Kidney glomerular epithelial cell (primary cell): Measurements from ENCODE around the gene RAB5B.
"Not testable (repeated sequence)": the region's sequence is repeated elsewhere in the genome, so short reads cannot be mapped to it uniquely, and the experiment has no call there.

ENCODE experiments used
- DNase-seq: peaks from one replicate; lab custom pipeline; 2025; lab: John Stamatoyannopoulos, UW

Gene RAB5B

GRCh38 chr12:56014205-56014604 is 40.3 kb downstream of the RAB5B start:
- DNase-seq: no peak

DNA sequence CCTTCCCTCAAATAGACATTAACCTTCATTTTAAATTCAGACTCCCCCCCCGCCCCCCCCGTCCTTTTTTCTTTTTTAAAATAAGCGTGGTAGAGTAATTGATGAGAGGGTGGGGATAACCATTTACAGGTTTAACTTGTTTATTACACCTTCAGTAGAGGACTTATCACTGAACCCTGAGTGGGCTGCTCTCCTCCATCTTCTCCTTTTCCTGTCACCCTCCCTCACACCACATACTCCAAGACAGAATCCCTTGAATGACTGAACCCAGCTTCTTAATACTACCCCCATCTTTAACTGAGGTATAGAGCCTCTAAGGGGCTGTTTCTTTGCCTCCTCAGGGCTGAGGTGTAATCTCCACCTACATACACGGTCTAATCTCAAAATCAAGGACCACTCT is 43.3 kb downstream of the RAB5B start:
- no peak for DNase-seq

DNA sequence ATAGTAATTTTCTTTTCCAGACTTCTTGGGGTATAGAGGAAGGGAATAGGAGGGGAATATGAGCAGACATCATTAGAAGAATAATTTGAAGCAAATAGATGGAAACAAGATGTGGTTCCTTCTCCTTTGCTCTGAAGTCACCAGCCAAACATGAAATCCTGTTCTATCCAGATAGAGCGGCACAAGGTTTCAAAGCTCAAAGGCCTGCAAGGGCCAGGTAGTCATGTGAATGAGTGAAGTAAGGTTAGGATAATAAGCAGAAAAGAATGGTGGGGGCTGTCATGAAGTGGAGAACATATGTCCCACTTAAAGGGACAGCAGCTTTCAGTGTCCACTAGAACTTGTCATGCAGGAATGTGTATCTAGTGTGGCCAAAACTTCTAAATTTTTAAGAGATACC is 44.5 kb downstream of the RAB5B start:
- no peak for DNase-seq

GRCh38 chr12:56020423-56021184 is 46.7 kb downstream of the RAB5B start, which contains the start of gene IKZF4:
Gene IKZF4 (plus strand): TSS chr12:56021043. CDS start chr12:56021494, 451 bp downstream.
- no peak for DNase-seq

- DNase-seq: no peak
These were observed 48.1 kb downstream of the RAB5B start for GRCh38 chr12:56021889-56022497.

GRCh38 chr12:56028511-56029165 is 54.8 kb downstream of the RAB5B start:
- no peak for DNase-seq

GRCh38 chr12:56029166-56029519 is 55.3 kb downstream of the RAB5B start:
- no peak for DNase-seq

- peak; percentile 42 for DNase-seq
These were observed 55.9 kb downstream of the RAB5B start for GRCh38 chr12:56029666-56030293.

- DNase-seq: no peak
These were observed 58.1 kb downstream of the RAB5B start for GRCh38 chr12:56031987-56032386.

DNA sequence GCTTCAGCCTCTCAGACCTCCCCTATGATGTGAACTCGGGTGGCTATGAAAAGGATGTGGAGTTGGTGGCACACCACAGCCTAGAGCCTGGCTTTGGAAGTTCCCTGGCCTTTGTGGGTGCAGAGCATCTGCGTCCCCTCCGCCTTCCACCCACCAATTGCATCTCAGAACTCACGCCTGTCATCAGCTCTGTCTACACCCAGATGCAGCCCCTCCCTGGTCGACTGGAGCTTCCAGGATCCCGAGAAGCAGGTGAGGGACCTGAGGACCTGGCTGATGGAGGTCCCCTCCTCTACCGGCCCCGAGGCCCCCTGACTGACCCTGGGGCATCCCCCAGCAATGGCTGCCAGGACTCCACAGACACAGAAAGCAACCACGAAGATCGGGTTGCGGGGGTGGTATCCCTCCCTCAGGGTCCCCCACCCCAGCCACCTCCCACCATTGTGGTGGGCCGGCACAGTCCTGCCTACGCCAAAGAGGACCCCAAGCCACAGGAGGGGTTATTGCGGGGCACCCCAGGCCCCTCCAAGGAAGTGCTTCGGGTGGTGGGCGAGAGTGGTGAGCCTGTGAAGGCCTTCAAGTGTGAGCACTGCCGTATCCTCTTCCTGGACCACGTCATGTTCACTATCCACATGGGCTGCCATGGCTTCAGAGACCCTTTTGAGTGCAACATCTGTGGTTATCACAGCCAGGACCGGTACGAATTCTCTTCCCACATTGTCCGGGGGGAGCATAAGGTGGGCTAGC is 60.9 kb downstream of the RAB5B start:
- no peak for DNase-seq

DNA sequence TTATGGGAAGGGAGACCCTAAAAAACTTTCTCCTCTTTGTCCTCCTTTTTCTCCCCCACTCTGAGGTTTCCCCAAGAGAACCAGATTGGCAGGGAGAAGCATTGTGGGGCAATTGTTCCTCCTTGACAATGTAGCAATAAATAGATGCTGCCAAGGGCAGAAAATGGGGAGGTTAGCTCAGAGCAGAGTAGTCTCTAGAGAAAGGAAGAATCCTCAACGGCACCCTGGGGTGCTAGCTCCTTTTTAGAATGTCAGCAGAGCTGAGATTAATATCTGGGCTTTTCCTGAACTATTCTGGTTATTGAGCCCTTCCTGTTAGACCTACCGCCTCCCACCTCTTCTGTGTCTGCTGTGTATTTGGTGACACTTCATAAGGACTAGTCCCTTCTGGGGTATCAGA is 63.3 kb downstream of the RAB5B start:
- DNase-seq: no peak

- DNase-seq: no peak
These were observed 64.3 kb downstream of the RAB5B start for GRCh38 chr12:56038022-56038655.

GRCh38 chr12:56040151-56040550 is 66.3 kb downstream of the RAB5B start:
- DNase-seq: no peak

DNA sequence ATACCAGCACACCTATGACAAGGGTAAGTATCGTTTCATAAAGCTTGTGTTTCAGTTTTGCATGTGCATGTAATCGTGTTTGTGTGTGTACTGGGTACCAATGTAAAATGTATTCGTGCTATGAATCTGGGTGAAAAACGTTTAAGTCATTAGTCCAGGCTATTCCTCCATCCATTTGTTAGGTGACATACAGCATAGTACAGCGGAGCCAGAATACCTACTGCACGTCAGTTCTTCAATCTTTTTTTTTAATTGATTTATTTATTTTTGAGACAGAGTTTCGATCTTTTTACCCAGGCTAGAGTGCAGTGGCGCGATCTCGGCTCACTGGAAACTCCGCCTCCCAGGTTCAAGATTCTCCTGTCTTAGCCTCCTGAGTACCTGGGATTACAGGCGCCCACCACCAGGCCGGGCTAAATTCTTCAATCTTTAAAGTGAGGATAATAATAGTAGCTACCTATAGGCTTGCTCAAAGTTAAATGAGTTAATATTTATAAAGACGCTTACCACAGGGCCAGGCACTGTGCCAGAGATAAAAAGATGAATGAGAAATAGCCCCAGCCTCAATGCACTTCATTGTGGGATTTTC is 67.2 kb downstream of the RAB5B start:
- no peak for DNase-seq

DNA sequence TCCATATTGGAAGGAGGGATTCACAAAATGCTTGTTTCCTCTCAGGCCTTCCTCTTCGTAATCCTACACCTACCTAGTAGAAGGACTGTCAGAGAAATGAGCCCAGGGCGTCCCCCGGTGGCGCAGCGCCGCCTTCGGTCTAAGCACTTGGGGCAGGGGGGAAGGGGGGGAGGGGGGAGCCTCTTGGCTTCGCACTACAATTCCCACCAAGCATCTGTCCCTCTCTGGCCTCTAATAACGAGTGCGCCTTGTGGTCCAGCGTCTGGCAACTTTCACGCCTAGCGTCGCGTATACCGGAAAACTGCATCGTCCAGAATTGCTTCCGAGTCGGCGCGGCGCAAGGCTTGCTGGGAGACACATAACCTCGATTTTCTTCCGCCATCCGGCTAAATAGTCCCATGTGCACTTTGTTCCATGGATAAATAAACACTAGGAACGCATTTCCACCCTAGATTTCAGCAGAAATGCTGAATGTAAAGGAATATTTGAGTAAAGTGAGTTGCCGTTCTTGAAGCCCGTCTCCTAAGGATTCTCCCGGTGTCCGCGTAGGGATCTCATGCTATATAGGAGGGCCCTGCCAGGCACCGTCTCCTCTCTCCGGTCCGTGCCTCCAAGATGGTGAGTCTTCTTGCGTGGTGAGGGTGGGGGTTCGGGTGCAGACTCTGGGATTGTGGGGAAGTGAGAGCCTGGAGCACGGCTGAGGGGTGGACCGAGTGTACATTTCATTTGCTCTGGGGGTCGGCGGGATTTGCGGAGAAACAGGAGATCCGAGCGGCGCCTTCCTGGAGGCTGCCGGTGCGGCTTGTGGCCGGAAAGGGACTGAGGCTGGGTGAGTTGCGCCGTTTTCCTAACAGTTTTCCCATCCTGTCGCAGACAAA is 67.9 kb downstream of the RAB5B start, which contains the start of gene RPS26:
RPS26 (plus strand) TSS at position 367 of the 878 bp plus-strand sequence; CDS start at position 616, 249 bp downstream.
- DNase-seq: peak; percentile 97

GRCh38 chr12:56042430-56042813 is 68.5 kb downstream of the RAB5B start:
- DNase-seq: not testable (repeated sequence)

GRCh38 chr12:56042843-56043242 is 69.0 kb downstream of the RAB5B start:
- DNase-seq: no peak
